Tibial nerve (tissue), 4 donors: ENCODE measurements around the gene SMYD1.

Experiments used
- EP300 ChIP-seq, 2 donors: sonication (generic); formaldehyde crosslinking; IDR thresholded peaks; one replicate each; pipeline ENCODE4 v1.6.1; 2017; ENCODE audit warnings: antibody characterized with exemption in 2 of 2, mild to moderate bottlenecking in 1 of 2
- POLR2A ChIP-seq, 2 donors: fragments of 450-650 bp; IDR thresholded peaks; one replicate each; pipeline ENCODE4 v1.6.1; 2017; ENCODE audit warnings: antibody characterized with exemption in 2 of 2, mild to moderate bottlenecking in 2 of 2, moderate library complexity in 2 of 2
- TF ChIP-seq, protein P1 (sequence below), 5 experiments: fragments of 200-600 bp in 3 of 5; fragments of 450-650 bp in 2 of 5; sonication (generic) in 3 of 5; IDR thresholded peaks; one replicate each; pipeline ENCODE4 v1.5.1; 2016 to 2019; ENCODE audit warnings: antibody characterized with exemption in 5 of 5, mild to moderate bottlenecking in 3 of 5, moderate library complexity in 2 of 5

DNA sequence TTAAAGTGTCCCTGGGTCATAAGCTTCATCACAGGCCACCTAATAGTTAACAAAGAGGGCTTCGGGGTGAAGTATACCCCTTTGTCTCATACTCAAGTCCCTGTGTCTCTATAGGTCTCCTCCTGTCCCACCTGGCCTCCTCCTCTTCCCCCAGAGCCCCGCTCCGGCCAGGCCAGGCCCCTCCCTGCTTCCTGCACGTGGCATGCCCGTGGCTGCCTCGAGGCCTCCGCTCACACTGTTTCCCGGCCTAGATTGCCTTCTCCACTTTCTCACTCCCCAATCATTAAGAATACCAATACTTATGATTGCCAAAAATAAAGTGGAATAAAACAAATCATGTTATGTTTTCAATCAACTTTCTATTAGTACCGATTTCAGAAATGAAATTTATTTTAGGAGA lies 18.8 kb downstream of the SMYD1 start:
- TF ChIP-seq, protein P1, sequence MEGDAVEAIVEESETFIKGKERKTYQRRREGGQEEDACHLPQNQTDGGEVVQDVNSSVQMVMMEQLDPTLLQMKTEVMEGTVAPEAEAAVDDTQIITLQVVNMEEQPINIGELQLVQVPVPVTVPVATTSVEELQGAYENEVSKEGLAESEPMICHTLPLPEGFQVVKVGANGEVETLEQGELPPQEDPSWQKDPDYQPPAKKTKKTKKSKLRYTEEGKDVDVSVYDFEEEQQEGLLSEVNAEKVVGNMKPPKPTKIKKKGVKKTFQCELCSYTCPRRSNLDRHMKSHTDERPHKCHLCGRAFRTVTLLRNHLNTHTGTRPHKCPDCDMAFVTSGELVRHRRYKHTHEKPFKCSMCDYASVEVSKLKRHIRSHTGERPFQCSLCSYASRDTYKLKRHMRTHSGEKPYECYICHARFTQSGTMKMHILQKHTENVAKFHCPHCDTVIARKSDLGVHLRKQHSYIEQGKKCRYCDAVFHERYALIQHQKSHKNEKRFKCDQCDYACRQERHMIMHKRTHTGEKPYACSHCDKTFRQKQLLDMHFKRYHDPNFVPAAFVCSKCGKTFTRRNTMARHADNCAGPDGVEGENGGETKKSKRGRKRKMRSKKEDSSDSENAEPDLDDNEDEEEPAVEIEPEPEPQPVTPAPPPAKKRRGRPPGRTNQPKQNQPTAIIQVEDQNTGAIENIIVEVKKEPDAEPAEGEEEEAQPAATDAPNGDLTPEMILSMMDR (IDR thresholded peaks at IDR 0.05), result no peak
- no peak for TF ChIP-seq POLR2A (IDR thresholded peaks at IDR 0.05)
- TF ChIP-seq EP300 (IDR thresholded peaks at IDR 0.05), result no peak
